ENCODE data around the gene MT1A. TPM values are rescaled to one million over a fixed set of nuclear protein-coding genes. Genes with fewer than 3 reads are reported as not detected.

Gene MT1A
- total RNA-seq, 1 experiment from 2014 or later = not detected

DNA sequence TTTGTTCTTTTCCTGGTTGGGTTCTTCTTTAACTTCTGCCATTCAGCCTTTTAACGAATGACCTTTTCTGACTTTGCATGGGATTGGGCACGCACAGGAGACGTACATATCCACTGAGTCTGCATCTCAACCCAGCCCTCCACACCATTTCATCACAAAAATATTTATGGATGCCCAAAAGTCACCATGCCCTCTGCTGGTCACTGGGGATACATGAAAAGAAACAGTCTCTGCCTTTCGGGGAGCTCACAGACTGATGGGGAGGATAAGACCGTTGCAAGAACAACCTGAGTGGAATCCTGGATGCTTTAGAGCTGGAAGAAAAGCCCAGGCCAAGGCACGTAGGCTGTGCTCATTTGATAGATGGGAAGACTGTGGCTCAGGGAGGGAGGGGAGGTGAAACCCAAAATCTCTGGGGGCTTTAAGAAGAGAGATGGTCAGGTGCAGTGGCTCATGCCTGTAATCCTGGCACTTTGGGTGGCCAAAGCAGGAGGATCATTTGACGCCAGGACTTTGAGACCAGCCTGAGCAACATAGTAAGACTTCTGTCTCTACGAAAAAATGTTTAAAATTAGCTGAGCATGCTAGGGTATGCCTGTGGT, 38.0 kb upstream of the MT1A start:
- TF ChIP-seq EZH2 (IDR thresholded peaks at IDR 0.05; ENCODE audit: borderline replicate concordance, low read depth, low read length, poor library complexity, severe bottlenecking) = no peak
- TF ChIP-seq, protein P1, sequence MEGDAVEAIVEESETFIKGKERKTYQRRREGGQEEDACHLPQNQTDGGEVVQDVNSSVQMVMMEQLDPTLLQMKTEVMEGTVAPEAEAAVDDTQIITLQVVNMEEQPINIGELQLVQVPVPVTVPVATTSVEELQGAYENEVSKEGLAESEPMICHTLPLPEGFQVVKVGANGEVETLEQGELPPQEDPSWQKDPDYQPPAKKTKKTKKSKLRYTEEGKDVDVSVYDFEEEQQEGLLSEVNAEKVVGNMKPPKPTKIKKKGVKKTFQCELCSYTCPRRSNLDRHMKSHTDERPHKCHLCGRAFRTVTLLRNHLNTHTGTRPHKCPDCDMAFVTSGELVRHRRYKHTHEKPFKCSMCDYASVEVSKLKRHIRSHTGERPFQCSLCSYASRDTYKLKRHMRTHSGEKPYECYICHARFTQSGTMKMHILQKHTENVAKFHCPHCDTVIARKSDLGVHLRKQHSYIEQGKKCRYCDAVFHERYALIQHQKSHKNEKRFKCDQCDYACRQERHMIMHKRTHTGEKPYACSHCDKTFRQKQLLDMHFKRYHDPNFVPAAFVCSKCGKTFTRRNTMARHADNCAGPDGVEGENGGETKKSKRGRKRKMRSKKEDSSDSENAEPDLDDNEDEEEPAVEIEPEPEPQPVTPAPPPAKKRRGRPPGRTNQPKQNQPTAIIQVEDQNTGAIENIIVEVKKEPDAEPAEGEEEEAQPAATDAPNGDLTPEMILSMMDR (conservative IDR thresholded peaks at IDR 0.05; ENCODE audit: low read depth, low read length) = peak; percentile 77
- no peak overlapping the region for H3K4me3 ChIP-seq (ENCODE audit: low read depth, low read length, poor library complexity, severe bottlenecking)

DNA sequence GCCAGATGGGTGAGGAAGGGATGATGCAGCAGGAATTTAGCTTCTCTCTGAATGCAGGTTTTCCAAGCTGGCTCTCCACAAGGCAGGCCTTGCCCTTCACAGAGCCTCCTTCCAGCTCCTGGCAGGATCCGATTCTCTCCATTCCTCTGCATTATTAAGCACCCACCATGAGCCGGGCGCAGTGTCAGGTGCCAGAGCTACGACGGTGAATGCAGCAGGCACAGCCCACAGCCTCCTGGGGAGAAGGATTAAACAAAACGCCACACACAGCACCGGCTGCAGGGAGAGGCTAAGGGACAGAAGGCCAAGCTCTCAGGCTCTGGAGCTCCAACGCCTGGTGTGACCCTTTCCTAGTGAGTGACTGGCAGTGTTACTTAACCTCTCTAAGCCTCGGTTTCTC, 37.1 kb upstream of the MT1A start:
- ChIA-PET CTCF (interaction anchor here (1.3 kb wide), 1 partner anchor 101 kb away, joined by 4 read pairs; no protein-coding TSS in a partner anchor), POLR2A (ENCODE audit: low non-redundant PET) (no interaction called here)
- no peaks in the 10 kb centered on the region for H3K27me3 ChIP-seq (replicated peaks; ENCODE audit: insufficient read depth, low read depth, low read length, poor library complexity)
- H3K9me3 ChIP-seq (ENCODE audit: low read depth, low read length, poor library complexity, severe bottlenecking) = no peaks in the 10 kb centered on the region
- no peaks in the 10 kb centered on the region for H3K4me1 ChIP-seq (ENCODE audit: insufficient read depth, low read length, poor library complexity, severe bottlenecking)
- H3K4me3 ChIP-seq (ENCODE audit: low read depth, low read length, poor library complexity, severe bottlenecking) = no peak overlapping the region
- intact Hi-C loops (cut with micrococcal nuclease; ENCODE audit: unreplicated experiment) = loop anchor here (5.0 kb wide), 1 partner anchor 101 kb away; no protein-coding TSS in a partner anchor
- no peak for TF ChIP-seq EZH2 (IDR thresholded peaks at IDR 0.05; ENCODE audit: borderline replicate concordance, low read depth, low read length, poor library complexity, severe bottlenecking)
- TF ChIP-seq, protein P1 (conservative IDR thresholded peaks at IDR 0.05; ENCODE audit: low read depth, low read length) = no peak
- no peak for DNase-seq (ENCODE audit: low spot score)
- BruUV-seq (replicated peaks) = no TSS peak
- no peak overlapping the region for H3K27ac ChIP-seq (ENCODE audit: low read depth, low read length, poor library complexity, severe bottlenecking)
- H3K36me3 ChIP-seq (ENCODE audit: insufficient read depth, low read length, poor library complexity, severe bottlenecking) = no peaks in the 10 kb centered on the region

More for the DNA sequence above, 38.0 kb upstream of the MT1A start:
- intact Hi-C loops (cut with micrococcal nuclease; ENCODE audit: unreplicated experiment) = loop anchor here (1.0 to 5.0 kb wide), 2 partner anchors 86 to 102 kb away; no protein-coding TSS in a partner anchor
- ChIA-PET CTCF (interaction anchor here (0.5 to 1.3 kb wide), 7 partner anchors 9 to 1136 kb away, joined by 3 to 7 read pairs (median 3); no protein-coding TSS in a partner anchor), POLR2A (ENCODE audit: low non-redundant PET) (no interaction called here)
- Histone ChIP-seq H3K36me3 (ENCODE audit: insufficient read depth, low read length, poor library complexity, severe bottlenecking) (no peaks in the 10 kb centered on the region), H3K9me3 (ENCODE audit: low read depth, low read length, poor library complexity, severe bottlenecking) (no peaks in the 10 kb centered on the region), H3K27ac (ENCODE audit: low read depth, low read length, poor library complexity, severe bottlenecking) (no peak overlapping the region), H3K27me3 (replicated peaks; ENCODE audit: insufficient read depth, low read depth, low read length, poor library complexity) (no peaks in the 10 kb centered on the region), H3K4me1 (ENCODE audit: insufficient read depth, low read length, poor library complexity, severe bottlenecking) (no peaks in the 10 kb centered on the region)
- peak; percentile 69 for DNase-seq (ENCODE audit: low spot score)
- BruUV-seq (replicated peaks) = no TSS peak

DNA sequence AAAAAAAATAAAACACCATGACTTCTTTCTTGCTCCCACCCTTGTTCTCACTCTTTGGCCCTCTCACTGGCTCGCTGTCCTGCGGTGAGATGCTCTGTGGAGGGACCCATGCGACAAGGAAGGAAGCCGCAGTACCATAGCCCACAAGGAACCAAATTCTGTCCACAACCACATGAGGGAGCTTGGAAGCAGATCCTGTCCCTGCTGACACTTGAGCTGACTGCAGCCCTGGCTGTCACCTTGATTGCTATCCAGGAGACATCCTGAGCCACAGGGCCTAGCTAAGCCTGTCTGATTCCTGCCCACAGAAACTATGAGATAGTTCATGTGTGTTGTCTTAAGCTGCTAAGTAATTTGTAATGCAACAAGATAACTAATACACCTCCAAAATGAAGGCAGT, 34.9 kb upstream of the MT1A start:
- TF ChIP-seq EZH2 (IDR thresholded peaks at IDR 0.05; ENCODE audit: borderline replicate concordance, low read depth, low read length, poor library complexity, severe bottlenecking) = no peak
- TF ChIP-seq, protein P1 (conservative IDR thresholded peaks at IDR 0.05; ENCODE audit: low read depth, low read length) = peak; percentile 43; the same call in 1 of the 2 replicates
- H3K27ac ChIP-seq (ENCODE audit: low read depth, low read length, poor library complexity, severe bottlenecking) = no peak overlapping the region
- intact Hi-C loops (cut with micrococcal nuclease; ENCODE audit: unreplicated experiment) = loop anchor here (5.0 kb wide), 1 partner anchor 99 kb away; no protein-coding TSS in a partner anchor
- H3K27me3 ChIP-seq (replicated peaks; ENCODE audit: insufficient read depth, low read depth, low read length, poor library complexity) = no peaks in the 10 kb centered on the region
- POLR2A ChIA-PET (ENCODE audit: low non-redundant PET) = no interaction called here
- peaks cover 17% of the 10 kb centered on the region for H3K4me1 ChIP-seq (ENCODE audit: insufficient read depth, low read length, poor library complexity, severe bottlenecking)
- H3K4me3 ChIP-seq (ENCODE audit: low read depth, low read length, poor library complexity, severe bottlenecking) = no peak overlapping the region
- H3K9me3 ChIP-seq (ENCODE audit: low read depth, low read length, poor library complexity, severe bottlenecking) = no peaks in the 10 kb centered on the region
- peak; percentile 59 for DNase-seq (ENCODE audit: low spot score)
- CTCF ChIA-PET = interaction anchor here (0.6 to 1.9 kb wide), 3 partner anchors 22 to 98 kb away, joined by 3 to 30 read pairs (median 3); partner anchors contain the start of gene MT1E
- no peaks in the 10 kb centered on the region for H3K36me3 ChIP-seq (ENCODE audit: insufficient read depth, low read length, poor library complexity, severe bottlenecking)
- no TSS peak for BruUV-seq (replicated peaks)
